ENCODE data around the gene AGAP1. TPM values are rescaled to one million over a fixed set of nuclear protein-coding genes. Genes with fewer than 3 reads are reported as not detected.

The AGAP1 gene
- total and polyA plus RNA-seq, 9 donors: 5.7 to 32.2 (median 20.2) TPM

DNA sequence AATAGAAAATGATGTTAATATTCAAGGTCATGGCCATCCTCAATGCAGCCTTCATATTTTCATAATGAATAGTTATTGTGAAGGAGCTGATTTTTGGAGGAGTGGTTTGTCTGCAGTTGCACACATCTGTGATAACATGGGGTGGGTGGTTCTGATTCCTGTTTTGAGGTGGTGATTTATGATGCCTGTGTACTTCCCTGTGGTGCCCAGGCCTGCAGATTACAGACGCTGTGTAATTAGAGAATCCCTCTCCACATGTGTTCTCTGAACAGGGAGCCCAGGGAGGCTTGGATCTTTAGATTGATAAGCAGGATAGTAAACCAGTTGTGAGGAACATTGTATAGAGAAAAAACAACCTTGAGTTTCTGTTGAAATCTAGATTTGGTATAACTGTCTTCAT lies 117.5 kb downstream of the AGAP1 start:
- TF ChIP-seq EP300 (IDR thresholded peaks at IDR 0.05): no peak
- TF ChIP-seq, protein P1, sequence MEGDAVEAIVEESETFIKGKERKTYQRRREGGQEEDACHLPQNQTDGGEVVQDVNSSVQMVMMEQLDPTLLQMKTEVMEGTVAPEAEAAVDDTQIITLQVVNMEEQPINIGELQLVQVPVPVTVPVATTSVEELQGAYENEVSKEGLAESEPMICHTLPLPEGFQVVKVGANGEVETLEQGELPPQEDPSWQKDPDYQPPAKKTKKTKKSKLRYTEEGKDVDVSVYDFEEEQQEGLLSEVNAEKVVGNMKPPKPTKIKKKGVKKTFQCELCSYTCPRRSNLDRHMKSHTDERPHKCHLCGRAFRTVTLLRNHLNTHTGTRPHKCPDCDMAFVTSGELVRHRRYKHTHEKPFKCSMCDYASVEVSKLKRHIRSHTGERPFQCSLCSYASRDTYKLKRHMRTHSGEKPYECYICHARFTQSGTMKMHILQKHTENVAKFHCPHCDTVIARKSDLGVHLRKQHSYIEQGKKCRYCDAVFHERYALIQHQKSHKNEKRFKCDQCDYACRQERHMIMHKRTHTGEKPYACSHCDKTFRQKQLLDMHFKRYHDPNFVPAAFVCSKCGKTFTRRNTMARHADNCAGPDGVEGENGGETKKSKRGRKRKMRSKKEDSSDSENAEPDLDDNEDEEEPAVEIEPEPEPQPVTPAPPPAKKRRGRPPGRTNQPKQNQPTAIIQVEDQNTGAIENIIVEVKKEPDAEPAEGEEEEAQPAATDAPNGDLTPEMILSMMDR (IDR thresholded peaks at IDR 0.05): no peak
- TF ChIP-seq POLR2A (IDR thresholded peaks at IDR 0.05): no peak
- peaks cover 3% of the 10 kb centered on the region for H3K4me1 ChIP-seq (ENCODE audit: insufficient read depth)
- H3K9me3 ChIP-seq: no peaks in the 10 kb centered on the region

DNA sequence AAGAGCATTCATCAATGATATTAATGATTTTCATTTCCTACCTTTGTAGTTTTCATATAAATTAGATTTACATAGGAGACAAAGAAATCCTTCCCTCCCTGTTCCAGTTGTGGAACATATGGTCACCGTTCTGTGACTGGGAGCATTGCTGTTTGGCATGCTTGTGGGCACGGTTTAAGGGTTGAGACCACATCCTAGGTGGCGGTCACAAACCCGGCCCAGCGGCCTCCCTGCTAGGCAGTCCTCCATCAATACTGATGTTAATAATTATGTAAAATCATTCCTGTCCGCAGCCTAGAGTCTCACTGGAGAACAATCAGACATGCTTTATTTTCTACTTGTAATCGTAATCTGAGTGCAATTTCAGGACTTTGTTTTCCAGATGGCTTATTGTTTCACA lies 117.9 kb downstream of the AGAP1 start:
- Histone ChIP-seq H3K9me3 (no peaks in the 10 kb centered on the region), H3K27ac (no peak overlapping the region), H3K4me3 (no peak overlapping the region), H3K36me3 (no peaks in the 10 kb centered on the region), H3K4me1 (ENCODE audit: insufficient read depth) (peaks cover 3% of the 10 kb centered on the region), H3K27me3 (no peaks in the 10 kb centered on the region)
- intact Hi-C loops (cut with DNase I): no loop called here
- DNase-seq: no peak
- TF ChIP-seq EP300 (IDR thresholded peaks at IDR 0.05): no peak
- 93 to 94% (median 94%) methylated on average over 7 of the region's 7 CpGs for WGBS, 3 donors

More for the DNA sequence above, 117.5 kb downstream of the AGAP1 start:
- intact Hi-C loops (cut with DNase I): no loop called here
- WGBS, 3 donors: 66 to 80% (median 76%) methylated on average over 1 of the region's 1 CpG
- Histone ChIP-seq H3K36me3 (no peaks in the 10 kb centered on the region), H3K27me3 (no peaks in the 10 kb centered on the region), H3K4me3 (no peak overlapping the region), H3K27ac (no peak overlapping the region)
- DNase-seq: no peak

DNA sequence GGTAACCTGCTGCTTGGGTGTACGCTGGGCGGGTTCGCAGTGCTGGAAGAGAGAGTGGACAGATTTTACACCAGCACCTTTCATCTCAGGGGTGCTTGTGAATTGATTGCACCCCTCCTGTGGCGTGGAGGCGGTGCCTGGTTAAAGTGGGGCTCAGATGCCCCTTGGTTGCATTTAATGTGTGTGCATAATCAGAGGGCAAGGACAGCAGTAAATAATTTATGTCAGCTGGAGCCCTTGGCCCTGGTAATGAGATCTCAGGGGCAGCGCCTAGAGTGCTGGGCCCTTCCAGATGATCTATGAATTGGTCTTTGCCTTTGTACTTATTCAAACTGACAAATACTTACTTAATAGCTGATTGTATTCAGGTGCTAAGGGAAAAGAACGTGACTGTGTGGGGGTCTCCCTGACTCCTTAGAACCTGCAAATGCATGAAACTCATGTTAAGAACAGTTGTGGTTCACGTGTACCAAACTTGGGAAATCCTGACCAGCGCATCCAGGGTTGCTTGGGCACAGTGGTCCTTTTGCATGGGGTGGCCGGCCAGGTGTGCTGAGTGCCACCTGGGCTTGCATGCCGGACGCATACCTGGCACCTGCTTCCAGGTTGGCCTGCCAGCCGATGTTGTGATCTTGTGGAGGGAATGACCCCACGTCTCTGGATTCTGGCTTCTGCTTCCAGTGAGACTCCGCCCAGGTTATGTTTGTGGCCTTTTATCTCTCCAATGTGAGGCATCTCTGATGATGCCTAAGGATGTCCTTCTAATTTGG lies 118.5 kb downstream of the AGAP1 start:
- Histone ChIP-seq H3K36me3 (no peaks in the 10 kb centered on the region), H3K27ac (no peak overlapping the region), H3K4me1 (ENCODE audit: insufficient read depth) (peaks cover 3% of the 10 kb centered on the region), H3K27me3 (no peaks in the 10 kb centered on the region), H3K4me3 (no peak overlapping the region), H3K9me3 (no peaks in the 10 kb centered on the region)
- no peak for DNase-seq
- WGBS, 3 donors: 93 to 96% (median 95%) methylated on average over 15 of the region's 15 CpGs
- intact Hi-C loops (cut with DNase I): no loop called here
- TF ChIP-seq EP300 (IDR thresholded peaks at IDR 0.05) (no peak), POLR2A (IDR thresholded peaks at IDR 0.05) (no peak)
- TF ChIP-seq, protein P1 (IDR thresholded peaks at IDR 0.05): no peak

DNA sequence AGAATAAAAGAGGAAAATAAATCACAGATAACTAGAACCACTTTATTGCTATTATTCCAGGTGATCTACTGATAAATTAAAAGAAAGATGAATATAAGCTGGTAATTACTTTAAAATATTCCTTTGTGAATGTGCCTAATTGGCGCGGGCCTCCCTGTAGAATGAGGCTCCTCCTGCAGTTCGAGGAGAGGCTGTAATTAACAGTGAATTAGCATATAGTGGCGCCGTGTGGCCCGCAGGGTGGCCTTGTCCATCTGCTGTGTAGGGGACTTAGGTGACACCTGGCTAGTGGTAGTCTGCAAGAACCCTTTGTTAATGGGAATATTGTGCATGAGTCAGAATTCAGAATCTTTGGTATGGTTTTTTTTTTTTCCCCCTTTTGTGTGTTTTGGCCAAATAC lies 119.8 kb downstream of the AGAP1 start:
- no peak overlapping the region for H3K4me3 ChIP-seq
- no peak for TF ChIP-seq EP300 (IDR thresholded peaks at IDR 0.05)
- TF ChIP-seq, protein P1 (IDR thresholded peaks at IDR 0.05): no peak
- TF ChIP-seq POLR2A (IDR thresholded peaks at IDR 0.05): no peak
- no peak overlapping the region for H3K27ac ChIP-seq
- peaks cover 3% of the 10 kb centered on the region for H3K4me1 ChIP-seq (ENCODE audit: insufficient read depth)
- DNase-seq: no peak
- no peaks in the 10 kb centered on the region for H3K27me3 ChIP-seq
- intact Hi-C loops (cut with DNase I): no loop called here
- no peaks in the 10 kb centered on the region for H3K9me3 ChIP-seq
- 94 to 97% (median 96%) methylated on average over 6 of the region's 6 CpGs for WGBS, 3 donors
- H3K36me3 ChIP-seq: no peaks in the 10 kb centered on the region

DNA sequence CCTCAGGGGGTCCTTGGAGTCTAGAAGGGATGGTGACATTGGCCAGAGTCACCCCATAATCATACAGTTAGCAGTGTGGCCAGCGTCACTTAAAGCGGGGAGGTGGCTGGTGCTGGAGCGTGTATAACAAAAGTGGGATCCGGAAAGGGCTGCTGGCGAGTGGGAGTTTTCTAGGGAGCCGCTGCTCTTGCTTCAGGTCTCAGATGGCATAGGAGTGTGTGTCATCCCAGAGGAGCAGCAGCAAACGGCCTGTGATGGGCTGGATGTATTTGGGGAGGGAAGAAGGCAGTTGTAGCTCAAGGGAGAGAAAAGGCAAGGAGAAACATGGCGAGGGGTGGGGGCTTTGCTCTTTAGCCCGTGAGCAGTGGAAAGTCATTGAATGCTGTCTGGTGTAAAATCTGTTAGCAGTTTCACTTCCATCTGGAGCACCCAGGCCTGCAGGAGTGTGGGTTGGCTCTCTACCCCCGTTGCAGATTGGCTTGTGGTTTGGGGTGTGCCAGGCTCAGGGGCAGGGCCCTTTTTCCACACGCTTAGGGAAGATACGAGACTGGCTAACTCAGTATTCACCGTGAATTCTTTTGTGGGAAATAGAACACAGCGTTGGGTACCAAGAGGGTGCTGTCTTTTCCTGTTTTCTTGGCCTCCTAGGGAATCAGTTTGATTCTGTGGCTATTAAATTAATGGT lies 120.5 kb downstream of the AGAP1 start:
- DNase-seq: no peak
- no peaks in the 10 kb centered on the region for H3K36me3 ChIP-seq
- no peaks in the 10 kb centered on the region for H3K9me3 ChIP-seq
- 88 to 91% (median 89%) methylated on average over 14 of the region's 14 CpGs for WGBS, 3 donors
- H3K4me3 ChIP-seq: no peak overlapping the region
- H3K4me1 ChIP-seq (ENCODE audit: insufficient read depth): peaks cover 3% of the 10 kb centered on the region
- intact Hi-C loops (cut with DNase I): no loop called here
- H3K27me3 ChIP-seq: no peaks in the 10 kb centered on the region
- H3K27ac ChIP-seq: no peak overlapping the region
- no peak for TF ChIP-seq POLR2A (IDR thresholded peaks at IDR 0.05)
- no peak for TF ChIP-seq EP300 (IDR thresholded peaks at IDR 0.05)
- TF ChIP-seq, protein P1 (IDR thresholded peaks at IDR 0.05): no peak
